M059J (cell line): ENCODE results near the gene MYO1C. TPM values are rescaled to one million over a fixed set of nuclear protein-coding genes. Genes with fewer than 3 reads are reported as not detected.
"Not testable (repeated sequence)": the region's sequence is repeated elsewhere in the genome, so short reads cannot be mapped to it uniquely, and the experiment has no call there.

Experiments
- DNase-seq: peaks from one replicate; pipeline ENCODE4 v3.0.0-alpha.2; 2012; ENCODE audit warnings: low read depth
- total RNA-seq: library from RNA; depleted of rRNA; stranded (reverse); fragments of >200 nt; shearing (Covaris generic); gene quantifications from 2 replicates; pipeline ENCODE4 v1.2.3, GENCODE V29; 2014; rRNA removed

MYO1C gene
- total RNA-seq, 1 experiment from 2014 or later, result 80.5 TPM

DNA sequence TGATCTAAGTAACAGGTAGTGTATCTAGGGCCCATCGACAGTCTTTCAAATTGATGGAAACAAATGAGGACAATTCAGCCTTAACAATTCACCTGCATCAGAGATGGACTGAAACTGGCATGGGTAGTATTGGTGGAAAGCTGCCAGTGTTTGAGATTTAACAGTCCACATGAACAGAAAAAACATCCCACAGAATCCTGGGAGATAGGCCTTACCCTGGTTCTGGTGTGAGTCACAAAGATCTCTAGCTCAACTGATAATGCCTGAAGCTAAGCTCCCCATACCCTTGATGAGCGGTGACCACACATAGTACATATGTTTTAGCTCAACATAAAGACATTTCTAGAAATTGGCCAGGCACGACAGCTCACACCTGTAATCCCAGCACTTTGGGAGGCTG, 58.3 kb downstream of the MYO1C start:
- no peak for DNase-seq

DNA sequence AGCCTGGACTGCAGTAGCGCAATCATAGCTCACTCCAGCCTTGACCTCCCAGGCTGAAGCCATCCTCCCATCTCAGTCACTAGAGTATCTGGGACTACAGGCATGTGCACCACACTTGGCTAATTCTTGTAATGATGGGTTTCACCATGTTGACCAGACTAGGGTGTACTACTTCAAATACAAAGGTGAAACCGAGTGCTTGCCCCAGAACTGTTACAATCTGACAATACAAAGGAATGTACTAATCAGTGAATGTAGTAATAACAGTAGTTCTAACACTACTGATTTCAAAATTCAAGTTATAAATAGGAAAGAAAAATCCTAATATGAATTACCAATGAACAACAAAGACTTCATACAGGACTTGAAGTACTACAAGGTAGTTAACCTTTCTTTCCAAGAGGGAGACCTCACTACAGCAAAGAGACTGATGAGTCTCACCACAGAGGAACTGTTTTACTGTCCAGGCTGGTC, 60.8 kb downstream of the MYO1C start:
- no peak for DNase-seq

DNA sequence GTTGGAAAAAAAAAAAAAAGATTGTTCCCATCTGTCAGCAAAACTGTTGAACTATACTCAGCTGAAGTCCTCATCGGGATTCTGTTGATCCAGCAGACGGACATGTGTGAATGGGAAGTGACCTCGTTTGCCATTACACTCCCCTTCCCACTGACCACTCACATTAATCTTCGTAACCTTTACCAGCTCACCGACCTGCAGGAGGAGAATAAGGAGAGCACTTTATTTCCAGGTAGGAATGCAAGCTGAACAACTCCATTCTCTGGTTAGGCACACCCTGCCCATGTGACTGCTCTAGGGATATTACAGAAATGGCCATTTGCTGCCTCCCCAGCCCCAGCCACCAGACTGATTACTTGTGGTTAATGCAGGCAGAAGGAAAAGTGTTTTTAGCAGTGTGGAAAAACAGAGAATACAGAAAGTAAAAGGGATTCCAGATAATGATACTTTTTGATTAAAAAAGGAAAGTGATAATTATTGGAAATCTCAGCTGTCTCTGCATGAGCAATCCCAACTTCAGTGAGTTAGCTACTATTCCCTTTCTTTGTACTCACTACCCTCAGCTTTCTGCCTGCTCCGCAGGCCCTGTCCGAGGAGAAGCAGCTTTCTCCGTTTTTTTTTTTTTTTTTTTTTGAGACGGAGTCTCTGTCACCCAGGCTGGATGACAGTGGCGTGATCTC, 68.9 kb downstream of the MYO1C start:
- DNase-seq, result peak; percentile 20

DNA sequence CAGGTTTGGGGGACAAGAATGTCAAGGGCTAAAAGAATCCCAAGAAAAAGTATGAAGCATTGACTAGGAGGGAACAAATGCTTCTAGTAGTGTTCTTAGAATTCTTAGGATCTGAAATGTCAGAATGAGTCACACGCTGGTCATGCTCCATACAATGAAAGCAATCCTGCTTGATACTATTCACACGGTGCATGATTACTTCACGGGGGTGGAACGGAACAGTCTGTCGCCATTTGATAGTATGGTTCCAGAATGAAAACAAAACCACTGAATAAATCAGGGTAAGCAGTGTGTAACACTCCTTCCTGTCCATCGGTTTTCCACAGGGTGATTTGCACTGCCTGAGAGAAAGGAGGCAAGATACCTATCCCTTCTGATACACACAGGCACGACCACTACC, 69.6 kb downstream of the MYO1C start:
- DNase-seq, result peak; percentile 95

DNA sequence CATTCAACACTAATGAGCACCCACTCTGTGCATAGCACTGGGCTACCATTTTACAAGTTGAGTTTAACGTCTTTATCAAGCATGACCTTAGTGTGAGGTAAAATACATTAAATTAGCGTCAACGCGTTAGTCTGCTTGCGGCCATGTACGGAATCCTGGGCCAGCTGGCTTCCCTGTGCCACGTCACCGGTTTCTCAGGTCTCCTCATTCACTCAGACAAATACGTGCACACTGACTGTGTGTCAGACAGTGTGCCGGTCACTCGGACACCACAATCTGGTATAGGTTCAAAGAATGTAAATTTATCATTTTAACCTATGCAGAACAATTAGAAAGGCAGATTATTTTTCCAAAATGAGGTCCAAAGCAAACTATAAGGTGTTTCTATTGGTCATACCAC, 71.0 kb downstream of the MYO1C start:
- DNase-seq, result no peak

DNA sequence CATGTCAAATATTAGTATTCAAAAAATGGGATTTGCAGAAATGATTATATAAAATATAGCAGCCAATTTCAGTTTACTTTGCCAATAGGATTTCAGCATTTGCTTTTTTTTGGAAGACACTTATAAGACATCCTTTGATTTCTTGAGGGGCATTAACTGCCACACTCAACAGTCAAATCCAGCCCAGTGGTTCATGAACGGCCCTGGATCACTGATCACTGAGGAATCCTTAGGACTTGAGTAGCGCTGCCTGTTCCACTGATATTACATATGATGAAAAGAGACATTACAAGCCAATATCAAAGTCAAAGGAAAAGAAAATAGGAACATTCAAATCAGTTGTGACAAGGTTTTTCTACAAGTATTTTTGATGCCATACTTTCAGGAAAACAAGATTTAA, 71.5 kb downstream of the MYO1C start:
- DNase-seq, result no peak

DNA sequence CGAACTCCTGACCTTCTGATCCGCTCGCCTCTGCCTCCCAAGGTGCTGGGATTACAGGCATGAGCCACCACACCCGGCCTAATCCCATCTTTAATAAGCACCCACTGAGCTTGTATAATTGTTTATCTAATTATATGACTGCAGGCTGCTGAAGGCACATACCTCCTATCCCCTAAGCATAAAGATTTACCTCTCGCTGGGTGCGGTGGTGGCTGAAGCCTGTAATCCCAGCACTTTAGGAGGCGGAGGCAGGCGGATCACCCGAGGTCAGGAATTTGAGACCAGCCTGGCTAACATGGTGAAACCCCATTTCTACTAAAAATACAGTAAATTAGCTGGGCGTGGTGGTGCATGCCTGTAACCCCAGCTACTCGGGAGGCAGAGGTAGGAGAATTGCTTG, 72.3 kb downstream of the MYO1C start:
- no peak for DNase-seq

DNA sequence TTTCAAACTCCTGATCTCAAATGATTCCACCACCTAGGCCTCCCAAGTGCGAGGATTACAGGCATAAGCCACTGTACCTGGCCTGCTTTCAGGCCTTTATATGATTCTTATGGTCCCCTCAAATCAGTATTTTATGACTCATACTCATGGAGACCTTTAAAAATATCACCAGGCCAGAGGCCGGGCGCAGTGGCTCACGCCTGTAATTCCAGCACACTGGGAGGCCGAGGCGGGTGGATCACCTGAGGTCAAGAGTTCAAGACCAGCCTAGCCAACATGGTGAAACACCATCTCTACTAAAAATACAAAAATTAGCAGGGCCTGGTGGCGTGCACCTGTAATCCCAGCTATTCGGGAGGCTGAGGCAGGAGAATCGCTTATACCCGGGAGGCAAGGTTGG, 74.0 kb downstream of the MYO1C start:
- DNase-seq, result not testable (repeated sequence)

DNA sequence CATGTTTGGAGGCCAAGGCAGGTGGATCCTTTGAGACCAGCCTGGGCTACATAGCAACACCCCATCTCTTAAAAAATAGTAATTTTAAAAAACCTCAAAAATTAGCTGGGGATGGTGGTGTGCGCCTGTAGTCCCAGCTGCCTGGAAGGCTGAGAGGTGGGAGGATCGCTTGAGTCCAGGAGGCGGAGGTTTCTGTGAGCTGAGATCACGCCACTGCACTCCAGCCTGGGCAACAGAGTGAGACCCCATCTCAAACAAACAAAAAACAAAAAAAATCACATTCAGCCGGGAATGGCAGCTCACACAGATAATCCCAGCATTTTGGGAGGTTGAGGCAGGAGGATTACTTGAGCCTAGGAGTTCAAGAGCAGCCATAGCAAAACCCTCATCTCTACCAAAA, 76.1 kb downstream of the MYO1C start:
- DNase-seq, result no peak

DNA sequence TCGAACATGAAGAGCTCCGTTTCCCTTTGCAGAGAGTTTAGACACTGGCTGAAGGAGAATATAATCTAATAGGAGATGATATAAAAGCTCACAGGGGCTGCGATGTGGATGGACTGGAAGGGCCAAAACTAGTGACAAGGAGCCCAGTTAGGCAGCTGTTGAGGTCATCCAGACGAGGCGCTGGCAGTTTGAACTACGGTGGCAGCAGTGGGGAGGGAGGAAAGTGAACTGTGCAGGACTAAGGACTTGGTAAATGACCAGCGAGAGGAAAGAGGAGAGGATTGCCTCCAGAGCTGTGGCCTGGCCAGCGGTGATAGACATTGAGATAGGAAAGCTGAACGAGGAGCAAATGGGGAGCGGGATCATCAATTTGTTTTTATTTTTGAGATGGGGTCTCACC, 77.9 kb downstream of the MYO1C start:
- no peak for DNase-seq

Other genes with a start within 250 kb of the MYO1C start
- not detected in 2 replicates for gene BHLHA9, start 222.2 kb downstream of the MYO1C start, total RNA-seq
- gene TRARG1, start 213.0 kb downstream of the MYO1C start, total RNA-seq, result not detected in 2 replicates
- 550 and 591 TPM in 2 replicates for gene YWHAE, start 92.5 kb downstream of the MYO1C start, total RNA-seq
- 39.0 and 59.6 TPM in 2 replicates for gene CRK, start 36.5 kb downstream of the MYO1C start, total RNA-seq
- 28.1 and 81.9 TPM in 2 replicates for gene INPP5K, start 23.9 kb upstream of the MYO1C start, total RNA-seq
- 11.8 and 22.4 TPM in 2 replicates for gene PITPNA, start 70.1 kb upstream of the MYO1C start, total RNA-seq
- gene SLC43A2, start 136.1 kb upstream of the MYO1C start, total RNA-seq, result 2.4 and 3.7 TPM in 2 replicates
- gene SCARF1, start 153.0 kb upstream of the MYO1C start, total RNA-seq, result 0.47 TPM in 1 of 2 replicates, not detected in the other
- gene RILP, start 157.2 kb upstream of the MYO1C start, total RNA-seq, result 1.7 and 3.1 TPM in 2 replicates
- gene PRPF8, start 192.2 kb upstream of the MYO1C start, total RNA-seq, result 52.3 and 92.8 TPM in 2 replicates
- gene TLCD2, start 217.7 kb upstream of the MYO1C start, total RNA-seq, result 0.02 and 0.32 TPM in 2 replicates
- 4.0 and 9.5 TPM in 2 replicates for gene WDR81, start 232.0 kb upstream of the MYO1C start, total RNA-seq